ENCODE results near the gene FRK. TPM values are rescaled to one million over a fixed set of nuclear protein-coding genes. Genes with fewer than 3 reads are reported as not detected.

The FRK gene
- total and polyA plus RNA-seq, 5 donors from 2014 or later: not detected

GRCh38 chr6:116041934-116042333, 18.8 kb downstream of the FRK start:
- H3K27me3 Mint-ChIP-seq: peaks cover 12% of the 10 kb centered on the region
- H3K36me3 ChIP-seq (ENCODE audit: control insufficient read depth, insufficient read depth, low read length): no peaks in the 10 kb centered on the region
- H3K4me1 ChIP-seq (ENCODE audit: control insufficient read depth, insufficient read depth, low read length, poor library complexity, severe bottlenecking): no peaks in the 10 kb centered on the region
- DNase-seq (no peak), ATAC-seq (ENCODE audit: low read depth in 2 of 2) (no peak)
- H3K27ac ChIP-seq (ENCODE audit: insufficient read depth, low read length, poor library complexity, severe bottlenecking): no peak overlapping the region
- H3K9me3 Mint-ChIP-seq: peaks cover 0 to 9% (median 4%) of the 10 kb centered on the region in 7 donors
- H3K36me3 Mint-ChIP-seq: no peaks in the 10 kb centered on the region
- no peaks in the 10 kb centered on the region for H3K27me3 ChIP-seq (ENCODE audit: control insufficient read depth, insufficient read depth, low read length)
- H3K27ac Mint-ChIP-seq: no peak overlapping the region
- H3K4me3 ChIP-seq (ENCODE audit: low read depth, low read length): no peak overlapping the region
- no peaks in the 10 kb centered on the region for H3K9me3 ChIP-seq (ENCODE audit: control insufficient read depth in 2 of 2, low read length in 2 of 2)
- no peak overlapping the region for H3K4me3 Mint-ChIP-seq
- no peaks in the 10 kb centered on the region for H3K4me1 Mint-ChIP-seq

GRCh38 chr6:116040993-116041392, 19.7 kb downstream of the FRK start:
- Histone ChIP-seq H3K36me3 (ENCODE audit: control insufficient read depth, insufficient read depth, low read length) (no peaks in the 10 kb centered on the region), H3K9me3 (ENCODE audit: control insufficient read depth in 2 of 2, low read length in 2 of 2) (no peaks in the 10 kb centered on the region), H3K27ac (ENCODE audit: insufficient read depth, low read length, poor library complexity, severe bottlenecking) (no peak overlapping the region), H3K4me1 (ENCODE audit: control insufficient read depth, insufficient read depth, low read length, poor library complexity, severe bottlenecking) (no peaks in the 10 kb centered on the region), H3K27me3 (ENCODE audit: control insufficient read depth, insufficient read depth, low read length) (peaks cover 2% of the 10 kb centered on the region), H3K4me3 (ENCODE audit: low read depth, low read length) (no peak overlapping the region)
- ATAC-seq (ENCODE audit: low read depth in 2 of 2): no peak
- Mint-ChIP-seq H3K27ac (no peak overlapping the region), H3K4me3 (no peak overlapping the region), H3K9me3 (peaks cover 0 to 9% (median 4%) of the 10 kb centered on the region in 7 donors), H3K36me3 (no peaks in the 10 kb centered on the region), H3K4me1 (no peaks in the 10 kb centered on the region), H3K27me3 (peaks cover 12% of the 10 kb centered on the region)
- DNase-seq: no peak

GRCh38 chr6:116036885-116037284, 23.8 kb downstream of the FRK start:
- H3K4me1 Mint-ChIP-seq: no peaks in the 10 kb centered on the region
- no peak overlapping the region for H3K27ac Mint-ChIP-seq
- no peak overlapping the region for H3K27ac ChIP-seq (ENCODE audit: insufficient read depth, low read length, poor library complexity, severe bottlenecking)
- H3K4me1 ChIP-seq (ENCODE audit: control insufficient read depth, insufficient read depth, low read length, poor library complexity, severe bottlenecking): no peaks in the 10 kb centered on the region
- H3K9me3 Mint-ChIP-seq: peaks cover 0 to 1% (median 0%) of the 10 kb centered on the region in 7 donors
- H3K27me3 ChIP-seq (ENCODE audit: control insufficient read depth, insufficient read depth, low read length): peaks cover 2% of the 10 kb centered on the region
- ATAC-seq (ENCODE audit: low read depth in 2 of 2) (no peak), DNase-seq (no peak)
- H3K4me3 Mint-ChIP-seq: no peak overlapping the region
- H3K9me3 ChIP-seq (ENCODE audit: control insufficient read depth in 2 of 2, low read length in 2 of 2): no peaks in the 10 kb centered on the region
- peaks cover 10% of the 10 kb centered on the region for H3K27me3 Mint-ChIP-seq
- H3K36me3 ChIP-seq (ENCODE audit: control insufficient read depth, insufficient read depth, low read length): no peaks in the 10 kb centered on the region
- H3K36me3 Mint-ChIP-seq: no peaks in the 10 kb centered on the region
- no peak overlapping the region for H3K4me3 ChIP-seq (ENCODE audit: low read depth, low read length)

GRCh38 chr6:116036075-116036773, 24.5 kb downstream of the FRK start:
- Histone ChIP-seq H3K4me1 (ENCODE audit: control insufficient read depth, insufficient read depth, low read length, poor library complexity, severe bottlenecking) (no peaks in the 10 kb centered on the region), H3K27ac (ENCODE audit: insufficient read depth, low read length, poor library complexity, severe bottlenecking) (no peak overlapping the region), H3K9me3 (ENCODE audit: control insufficient read depth in 2 of 2, low read length in 2 of 2) (no peaks in the 10 kb centered on the region), H3K4me3 (ENCODE audit: low read depth, low read length) (no peak overlapping the region), H3K36me3 (ENCODE audit: control insufficient read depth, insufficient read depth, low read length) (no peaks in the 10 kb centered on the region), H3K27me3 (ENCODE audit: control insufficient read depth, insufficient read depth, low read length) (peaks cover 2% of the 10 kb centered on the region)
- no peak for DNase-seq
- H3K4me3 Mint-ChIP-seq: no peak overlapping the region
- H3K27ac Mint-ChIP-seq: no peak overlapping the region
- H3K9me3 Mint-ChIP-seq: peaks cover 0 to 1% (median 0%) of the 10 kb centered on the region in 7 donors
- H3K36me3 Mint-ChIP-seq: no peaks in the 10 kb centered on the region
- no peaks in the 10 kb centered on the region for H3K4me1 Mint-ChIP-seq
- peaks cover 10% of the 10 kb centered on the region for H3K27me3 Mint-ChIP-seq
- ATAC-seq (ENCODE audit: low read depth in 2 of 2): no peak

- ATAC-seq (ENCODE audit: low read depth in 2 of 2) (no peak), DNase-seq (no peak)
- H3K27ac Mint-ChIP-seq: no peak overlapping the region
- H3K36me3 Mint-ChIP-seq: no peaks in the 10 kb centered on the region
- no peaks in the 10 kb centered on the region for H3K4me1 ChIP-seq (ENCODE audit: control insufficient read depth, insufficient read depth, low read length, poor library complexity, severe bottlenecking)
- H3K4me3 Mint-ChIP-seq: no peak overlapping the region
- no peaks in the 10 kb centered on the region for H3K9me3 ChIP-seq (ENCODE audit: control insufficient read depth in 2 of 2, low read length in 2 of 2)
- H3K27me3 Mint-ChIP-seq: peaks cover 10% of the 10 kb centered on the region
- H3K4me3 ChIP-seq (ENCODE audit: low read depth, low read length): no peak overlapping the region
- H3K27me3 ChIP-seq (ENCODE audit: control insufficient read depth, insufficient read depth, low read length): peaks cover 2% of the 10 kb centered on the region
- peaks cover 0 to 1% (median 0%) of the 10 kb centered on the region in 7 donors for H3K9me3 Mint-ChIP-seq
- no peaks in the 10 kb centered on the region for H3K4me1 Mint-ChIP-seq
- H3K36me3 ChIP-seq (ENCODE audit: control insufficient read depth, insufficient read depth, low read length): no peaks in the 10 kb centered on the region
- no peak overlapping the region for H3K27ac ChIP-seq (ENCODE audit: insufficient read depth, low read length, poor library complexity, severe bottlenecking)
Observed at GRCh38 chr6:116035616-116036015, 25.1 kb downstream of the FRK start.

- H3K27me3 Mint-ChIP-seq: peaks cover 10% of the 10 kb centered on the region
- Histone ChIP-seq H3K27me3 (ENCODE audit: control insufficient read depth, insufficient read depth, low read length) (peaks cover 2% of the 10 kb centered on the region), H3K4me1 (ENCODE audit: control insufficient read depth, insufficient read depth, low read length, poor library complexity, severe bottlenecking) (no peaks in the 10 kb centered on the region), H3K36me3 (ENCODE audit: control insufficient read depth, insufficient read depth, low read length) (no peaks in the 10 kb centered on the region), H3K9me3 (ENCODE audit: control insufficient read depth in 2 of 2, low read length in 2 of 2) (no peaks in the 10 kb centered on the region), H3K4me3 (ENCODE audit: low read depth, low read length) (no peak overlapping the region), H3K27ac (ENCODE audit: insufficient read depth, low read length, poor library complexity, severe bottlenecking) (no peak overlapping the region)
- DNase-seq (no peak), ATAC-seq (ENCODE audit: low read depth in 2 of 2) (no peak)
- no peaks in the 10 kb centered on the region for H3K36me3 Mint-ChIP-seq
- no peaks in the 10 kb centered on the region for H3K9me3 Mint-ChIP-seq
- H3K4me3 Mint-ChIP-seq: no peak overlapping the region
- no peak overlapping the region for H3K27ac Mint-ChIP-seq
- no peaks in the 10 kb centered on the region for H3K4me1 Mint-ChIP-seq
Observed at GRCh38 chr6:116034327-116034726, 26.4 kb downstream of the FRK start.

- H3K4me3 Mint-ChIP-seq: no peak overlapping the region
- Histone ChIP-seq H3K9me3 (ENCODE audit: control insufficient read depth in 2 of 2, low read length in 2 of 2) (no peaks in the 10 kb centered on the region), H3K4me3 (ENCODE audit: low read depth, low read length) (no peak overlapping the region), H3K27ac (ENCODE audit: insufficient read depth, low read length, poor library complexity, severe bottlenecking) (no peak overlapping the region), H3K4me1 (ENCODE audit: control insufficient read depth, insufficient read depth, low read length, poor library complexity, severe bottlenecking) (no peaks in the 10 kb centered on the region), H3K27me3 (ENCODE audit: control insufficient read depth, insufficient read depth, low read length) (peaks cover 2% of the 10 kb centered on the region), H3K36me3 (ENCODE audit: control insufficient read depth, insufficient read depth, low read length) (no peaks in the 10 kb centered on the region)
- no peak for DNase-seq
- H3K27ac Mint-ChIP-seq: no peak overlapping the region
- no peaks in the 10 kb centered on the region for H3K4me1 Mint-ChIP-seq
- peaks cover 10% of the 10 kb centered on the region for H3K27me3 Mint-ChIP-seq
- ATAC-seq (ENCODE audit: low read depth in 2 of 2): no peak
- no peaks in the 10 kb centered on the region for H3K9me3 Mint-ChIP-seq
- H3K36me3 Mint-ChIP-seq: no peaks in the 10 kb centered on the region
Observed at GRCh38 chr6:116033687-116034303, 26.9 kb downstream of the FRK start.

- Histone ChIP-seq H3K4me1 (ENCODE audit: control insufficient read depth, insufficient read depth, low read length, poor library complexity, severe bottlenecking) (no peaks in the 10 kb centered on the region), H3K9me3 (ENCODE audit: control insufficient read depth in 2 of 2, low read length in 2 of 2) (no peaks in the 10 kb centered on the region), H3K27ac (ENCODE audit: insufficient read depth, low read length, poor library complexity, severe bottlenecking) (no peak overlapping the region), H3K27me3 (ENCODE audit: control insufficient read depth, insufficient read depth, low read length) (no peaks in the 10 kb centered on the region), H3K36me3 (ENCODE audit: control insufficient read depth, insufficient read depth, low read length) (no peaks in the 10 kb centered on the region), H3K4me3 (ENCODE audit: low read depth, low read length) (no peak overlapping the region)
- Mint-ChIP-seq H3K4me3 (no peak overlapping the region), H3K27ac (peak overlapping the region in 1 of 3 donors; percentile 39), H3K36me3 (no peaks in the 10 kb centered on the region), H3K4me1 (no peaks in the 10 kb centered on the region), H3K9me3 (no peaks in the 10 kb centered on the region), H3K27me3 (peaks cover 5% of the 10 kb centered on the region)
- ATAC-seq (ENCODE audit: low read depth in 2 of 2): no peak
- no peak for DNase-seq
Observed at GRCh38 chr6:116030770-116031169, 29.9 kb downstream of the FRK start.

Data from CD4-positive, CD25-positive, alpha-beta regulatory T cell (primary cell).